Lower leg skin (tissue), 3 donors: Measurements from ENCODE around the gene TMEM147.

Experiments used
- POLR2A ChIP-seq, 2 donors: fragments of 450-650 bp; IDR thresholded peaks; one replicate each; pipeline ENCODE4 v1.6.1; 2016 to 2017; ENCODE audit warnings: antibody characterized with exemption in 2 of 2, mild to moderate bottlenecking in 1 of 2, moderate library complexity in 1 of 2
- TF ChIP-seq, protein P1 (sequence below), 3 donors: fragments of 450-650 bp; IDR thresholded peaks; one replicate each; pipeline ENCODE4 v1.5.1; 2016; ENCODE audit warnings: antibody characterized with exemption in 3 of 3, mild to moderate bottlenecking in 3 of 3, moderate library complexity in 2 of 3

GRCh38 chr19:35546532-35546931, 1.1 kb downstream of the TMEM147 start:
- TF ChIP-seq, protein P1, sequence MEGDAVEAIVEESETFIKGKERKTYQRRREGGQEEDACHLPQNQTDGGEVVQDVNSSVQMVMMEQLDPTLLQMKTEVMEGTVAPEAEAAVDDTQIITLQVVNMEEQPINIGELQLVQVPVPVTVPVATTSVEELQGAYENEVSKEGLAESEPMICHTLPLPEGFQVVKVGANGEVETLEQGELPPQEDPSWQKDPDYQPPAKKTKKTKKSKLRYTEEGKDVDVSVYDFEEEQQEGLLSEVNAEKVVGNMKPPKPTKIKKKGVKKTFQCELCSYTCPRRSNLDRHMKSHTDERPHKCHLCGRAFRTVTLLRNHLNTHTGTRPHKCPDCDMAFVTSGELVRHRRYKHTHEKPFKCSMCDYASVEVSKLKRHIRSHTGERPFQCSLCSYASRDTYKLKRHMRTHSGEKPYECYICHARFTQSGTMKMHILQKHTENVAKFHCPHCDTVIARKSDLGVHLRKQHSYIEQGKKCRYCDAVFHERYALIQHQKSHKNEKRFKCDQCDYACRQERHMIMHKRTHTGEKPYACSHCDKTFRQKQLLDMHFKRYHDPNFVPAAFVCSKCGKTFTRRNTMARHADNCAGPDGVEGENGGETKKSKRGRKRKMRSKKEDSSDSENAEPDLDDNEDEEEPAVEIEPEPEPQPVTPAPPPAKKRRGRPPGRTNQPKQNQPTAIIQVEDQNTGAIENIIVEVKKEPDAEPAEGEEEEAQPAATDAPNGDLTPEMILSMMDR (IDR thresholded peaks at IDR 0.05), result no peak
- TF ChIP-seq POLR2A (IDR thresholded peaks at IDR 0.05), result no peak
